OCI-LY7 (cell line): Measurements from ENCODE around the gene FCHSD2. TPM values are rescaled to one million over a fixed set of nuclear protein-coding genes. Genes with fewer than 3 reads are reported as not detected.

ENCODE experiments used
- BruUV-seq: library from RNA; stranded (reverse); fragments of 400-500 nt; replicated peaks from 2 replicates; lab custom pipeline; 2021; lab: Mats Ljungman, UMichigan
- CTCF ChIA-PET: fragments of 300-600 bp; sonication (Branson Sonifier 250); formaldehyde crosslinking; loops from one replicate; lab custom pipeline; 2022; ENCODE audit warnings: antibody characterized with exemption; ENCODE audit not compliant: unreplicated experiment; lab: Charles Lee
- POLR2A ChIA-PET: fragments of 300-600 bp; sonication (Branson Sonifier 250); formaldehyde crosslinking; loops from one replicate; lab custom pipeline; 2022; ENCODE audit warnings: antibody characterized with exemption; lab: Charles Lee
- DNase-seq: peaks from one replicate; pipeline ENCODE4 v3.0.0-alpha.2; 2015; ENCODE audit warnings: low spot score
- H2AFZ ChIP-seq: fragments of 200-600 bp; sonication (generic), shearing (Covaris generic); 2 replicates; pipeline ENCODE4 v1.6.1; 2014; ENCODE audit warnings: mild to moderate bottlenecking, antibody characterized with exemption, low read length, moderate library complexity
- H3K27ac ChIP-seq: fragments of 200-600 bp; sonication (generic); 2 replicates; pipeline ENCODE4 v1.5.1; 2014; ENCODE audit warnings: mixed run types, low read depth, mild to moderate bottlenecking, moderate library complexity, low read length, inconsistent platforms; ENCODE audit not compliant: poor library complexity, severe bottlenecking
- H3K36me3 ChIP-seq: fragments of 200-600 bp; sonication (generic); 2 replicates; pipeline ENCODE4 v1.6.1; 2014; ENCODE audit warnings: mild to moderate bottlenecking, antibody characterized with exemption, low read length, moderate library complexity, mixed read lengths; ENCODE audit not compliant: insufficient read depth
- H3K4me1 ChIP-seq: fragments of 200-600 bp; sonication (generic); 2 replicates; pipeline ENCODE4 v1.5.1; 2014; ENCODE audit warnings: mild to moderate bottlenecking, low read length; ENCODE audit not compliant: insufficient read depth, poor library complexity, severe bottlenecking
- H3K4me2 ChIP-seq: fragments of 200-600 bp; sonication (generic); 2 replicates; pipeline ENCODE4 v1.6.1; 2014; ENCODE audit warnings: mild to moderate bottlenecking, low read length
- H3K4me3 ChIP-seq: fragments of 200-600 bp; sonication (generic); 2 replicates; pipeline ENCODE4 v1.5.1; 2014; ENCODE audit warnings: mild to moderate bottlenecking, low read depth, low read length; ENCODE audit not compliant: poor library complexity, severe bottlenecking
- H3K79me2 ChIP-seq: fragments of 200-600 bp; sonication (generic); 2 replicates; pipeline ENCODE4 v1.6.1; 2016; ENCODE audit warnings: low read depth, mild to moderate bottlenecking, low read length, moderate library complexity, mixed read lengths; ENCODE audit not compliant: insufficient read depth
- H3K9me2 ChIP-seq: fragments of 200-600 bp; sonication (generic); 2 replicates; pipeline ENCODE4 v1.6.1; 2016; ENCODE audit warnings: mild to moderate bottlenecking, low read length, mixed read lengths; ENCODE audit not compliant: insufficient read depth
- H3K9me3 ChIP-seq: fragments of 200-600 bp; sonication (generic); 2 replicates; pipeline ENCODE4 v1.6.1; 2014; ENCODE audit warnings: mild to moderate bottlenecking, mixed run types, low read length, mixed read lengths
- H4K20me1 ChIP-seq: fragments of 200-600 bp; sonication (generic); 2 replicates; pipeline ENCODE4 v1.6.1; 2014; ENCODE audit warnings: mild to moderate bottlenecking, antibody characterized with exemption, low read length, moderate library complexity, mixed read lengths; ENCODE audit not compliant: insufficient read depth
- CTCF ChIP-seq: fragments of 200-600 bp; sonication (generic); conservative IDR thresholded peaks from 2 replicates; pipeline ENCODE4 v1.5.1; 2014; ENCODE audit warnings: mild to moderate bottlenecking, antibody characterized with exemption, low read length, moderate library complexity, mixed read lengths
- EZH2phosphoT487 ChIP-seq: fragments of 200-600 bp; sonication (generic); IDR thresholded peaks from 2 replicates; pipeline ENCODE4 v1.6.1; 2018; ENCODE audit warnings: low read depth, borderline replicate concordance, mild to moderate bottlenecking, mixed run types, antibody characterized with exemption, low read length, moderate library complexity, mixed read lengths
- intact Hi-C: fragments of 100-400 bp; cut with micrococcal nuclease; formaldehyde crosslinking; loops from one replicate; pipeline ENCODE4 v1.10.0; 2022; ENCODE audit not compliant: unreplicated experiment
- total RNA-seq, 2 experiments: library from RNA; depleted of rRNA in 1 of 2; stranded (reverse); fragments of >200 nt in 1 of 2; shearing (Covaris generic) in 1 of 2; gene quantifications; 2 replicates each; pipeline ENCODE4 v1.2.3, GENCODE V29; 2014 to 2022

The FCHSD2 gene
- total RNA-seq, 2 experiments from 2014 or later, result 39.0 to 147 TPM

- ChIA-PET POLR2A (no interaction called here), CTCF (no interaction called here)
- no peak overlapping the region for H3K27ac ChIP-seq
- no TSS peak for BruUV-seq
- H3K4me3 ChIP-seq, result no peak overlapping the region
- H2AFZ ChIP-seq, result no peak overlapping the region
- peaks cover 7% of the 10 kb centered on the region; the same call in 1 of the 2 replicates for H3K9me3 ChIP-seq
- DNase-seq, result no peak
- no peaks in the 10 kb centered on the region for H4K20me1 ChIP-seq
- no peaks in the 10 kb centered on the region for H3K4me1 ChIP-seq
- H3K79me2 ChIP-seq, result peaks cover 26% of the 10 kb centered on the region
- H3K9me2 ChIP-seq, result no peaks in the 10 kb centered on the region
- H3K36me3 ChIP-seq, result peaks cover 60% of the 10 kb centered on the region
- H3K4me2 ChIP-seq, result no peak overlapping the region
- intact Hi-C loops, result no loop called here
- TF ChIP-seq CTCF (no peak), EZH2phosphoT487 (no peak)
These were observed 152.4 kb downstream of the FCHSD2 start for GRCh38 chr11:72989727-72990126.

- BruUV-seq, result no TSS peak
- no peak overlapping the region for H3K4me3 ChIP-seq
- DNase-seq, result no peak
- TF ChIP-seq CTCF, result no peak
- no peak for TF ChIP-seq EZH2phosphoT487
- H3K9me2 ChIP-seq, result no peaks in the 10 kb centered on the region
- no peak overlapping the region for H2AFZ ChIP-seq
- no peak overlapping the region for H3K27ac ChIP-seq
- ChIA-PET POLR2A (no interaction called here), CTCF (no interaction called here)
- intact Hi-C loops, result no loop called here
- no peak overlapping the region for H3K4me2 ChIP-seq
- H3K9me3 ChIP-seq, result no peaks in the 10 kb centered on the region
- H3K36me3 ChIP-seq, result peaks cover 60% of the 10 kb centered on the region
- H4K20me1 ChIP-seq, result no peaks in the 10 kb centered on the region
- H3K4me1 ChIP-seq, result no peaks in the 10 kb centered on the region
- H3K79me2 ChIP-seq, result peaks cover 17% of the 10 kb centered on the region; the same call in 1 of the 2 replicates
These were observed 153.3 kb downstream of the FCHSD2 start for GRCh38 chr11:72988821-72989220.

- no TSS peak for BruUV-seq
- no peak overlapping the region for H3K4me2 ChIP-seq
- H3K4me1 ChIP-seq, result no peaks in the 10 kb centered on the region
- H3K79me2 ChIP-seq, result peaks cover 16% of the 10 kb centered on the region; the same call in 1 of the 2 replicates
- H3K9me3 ChIP-seq, result no peaks in the 10 kb centered on the region
- peaks cover 90% of the 10 kb centered on the region for H3K36me3 ChIP-seq
- no peak for TF ChIP-seq EZH2phosphoT487
- no peak for TF ChIP-seq CTCF
- no peak overlapping the region for H2AFZ ChIP-seq
- POLR2A ChIA-PET, result no interaction called here
- H4K20me1 ChIP-seq, result no peaks in the 10 kb centered on the region
- intact Hi-C loops, result no loop called here
- H3K4me3 ChIP-seq, result no peak overlapping the region
- no peak for DNase-seq
- H3K9me2 ChIP-seq, result no peaks in the 10 kb centered on the region
- CTCF ChIA-PET, result no interaction called here
- peak overlapping the region; percentile 17 for H3K27ac ChIP-seq
These were observed 156.5 kb downstream of the FCHSD2 start for GRCh38 chr11:72985645-72986044.
